GM19351 (cell line): Measurements from ENCODE around the gene DGCR2.
"Not testable (repeated sequence)": the region's sequence is repeated elsewhere in the genome, so short reads cannot be mapped to it uniquely, and the experiment has no call there.

Source experiments
- ATAC-seq: cut with Tn5 transposase; IDR thresholded peaks from one replicate; pipeline ENCODE4 v1.9.1; 2021; ENCODE audit warnings: mild to moderate bottlenecking, moderate library complexity; ENCODE audit not compliant: unreplicated experiment

DGCR2 gene

DNA sequence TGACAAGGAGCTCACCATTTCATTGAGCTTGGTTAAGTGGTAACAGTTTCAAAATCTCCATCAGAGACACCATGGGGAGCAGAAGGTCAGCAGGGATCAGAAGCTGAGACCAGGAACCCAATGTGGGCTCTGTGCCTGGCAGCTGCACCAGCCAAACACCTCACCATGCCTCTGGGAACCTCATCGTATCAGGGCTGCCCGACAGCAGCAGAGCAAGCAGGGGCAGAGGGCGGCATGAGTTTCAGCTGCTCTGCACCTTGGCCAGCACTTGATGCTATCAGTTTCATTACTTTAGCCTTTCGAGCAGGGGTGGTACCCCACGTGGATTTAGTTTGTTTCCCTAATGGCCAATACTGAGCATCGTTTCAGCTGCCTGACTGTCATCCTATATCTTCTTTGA, 77.8 kb downstream of the DGCR2 start:
- ATAC-seq = no peak

DNA sequence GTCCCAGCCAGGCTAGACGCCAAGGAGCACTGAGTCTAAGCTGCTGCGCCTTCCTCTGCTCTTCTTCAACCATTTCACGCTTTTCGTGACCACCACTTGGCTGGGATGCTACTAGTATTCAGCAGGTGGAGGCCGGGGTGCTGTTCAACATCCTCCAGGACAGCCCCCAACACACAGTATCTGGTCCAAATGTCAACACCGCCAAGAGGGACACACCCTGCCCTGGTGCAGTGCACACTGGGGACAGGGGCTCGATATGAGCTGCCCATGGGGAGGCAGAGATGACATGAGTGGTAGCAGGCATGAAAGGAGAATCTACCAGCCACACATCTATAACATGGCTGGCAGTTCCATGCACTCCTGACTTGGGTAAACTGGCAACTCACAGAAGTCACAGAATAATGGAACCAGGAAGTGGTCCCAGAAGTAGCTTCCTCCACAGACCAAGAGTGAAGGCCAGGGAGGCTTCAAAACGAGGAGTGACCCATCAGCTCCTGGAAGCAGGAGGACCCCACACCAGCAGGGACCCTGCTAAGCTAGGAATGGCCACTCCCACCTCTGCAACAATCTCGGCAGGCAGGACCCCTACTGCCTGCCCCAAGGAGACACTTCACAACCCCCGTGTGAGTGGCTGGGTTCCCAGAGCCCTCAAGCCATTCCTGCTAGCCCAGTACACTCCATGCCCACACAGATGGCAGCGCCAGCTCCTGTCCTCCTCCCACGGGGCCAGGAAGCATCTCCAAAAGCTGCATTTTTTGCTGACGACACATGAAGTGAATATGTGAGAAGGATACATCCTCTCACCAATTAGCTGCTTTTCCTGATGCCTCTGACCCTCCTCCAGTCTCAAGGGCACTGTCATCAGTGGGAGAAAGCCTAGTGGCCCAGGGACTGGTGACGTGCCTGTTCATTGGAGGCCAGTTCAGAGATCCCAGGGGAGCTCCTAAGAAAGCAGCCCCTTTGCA, 78.8 kb downstream of the DGCR2 start:
- ATAC-seq = no peak

DNA sequence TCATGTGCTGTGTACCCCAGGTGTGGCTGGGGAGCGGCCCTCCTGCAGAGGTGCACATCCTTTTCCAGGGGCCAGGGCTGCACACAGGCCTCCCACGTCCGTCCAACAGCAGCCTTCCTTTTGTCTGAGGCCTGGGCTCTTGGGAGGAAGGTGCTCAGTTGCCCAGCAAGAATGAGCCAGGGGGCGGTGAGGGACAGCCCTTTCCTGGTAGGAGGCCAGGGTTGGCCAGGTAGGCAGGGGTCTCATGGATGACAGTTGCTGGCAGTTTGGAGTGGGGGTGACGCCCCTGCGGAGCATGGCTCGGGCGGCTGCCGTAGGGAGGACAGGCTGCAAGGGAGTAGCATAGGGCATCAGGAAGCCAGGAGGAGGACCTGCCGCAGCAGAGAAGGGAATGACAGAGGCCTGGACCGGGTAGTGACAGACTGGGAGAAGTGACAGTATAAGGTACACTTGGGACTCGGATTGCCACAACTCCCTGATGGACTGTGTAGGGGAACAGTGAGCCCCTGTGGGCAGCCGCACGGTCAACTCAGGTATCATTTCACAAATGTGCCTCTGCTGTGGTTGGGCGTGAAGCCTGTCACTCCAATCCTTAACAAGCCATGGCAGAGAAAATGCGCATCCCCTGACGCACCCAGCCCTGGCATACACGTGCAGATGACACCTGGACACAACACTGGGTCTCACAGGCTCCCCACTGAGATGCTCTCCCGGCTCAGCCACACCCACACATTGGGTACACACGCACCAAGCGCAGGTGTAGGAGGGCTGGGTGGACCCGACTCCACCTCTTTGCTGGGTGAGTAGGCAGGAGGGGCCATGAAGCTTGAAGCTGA, 79.7 kb downstream of the DGCR2 start:
- no peak for ATAC-seq

GRCh38 chr22:19041704-19042074, 80.5 kb downstream of the DGCR2 start:
- ATAC-seq = no peak

DNA sequence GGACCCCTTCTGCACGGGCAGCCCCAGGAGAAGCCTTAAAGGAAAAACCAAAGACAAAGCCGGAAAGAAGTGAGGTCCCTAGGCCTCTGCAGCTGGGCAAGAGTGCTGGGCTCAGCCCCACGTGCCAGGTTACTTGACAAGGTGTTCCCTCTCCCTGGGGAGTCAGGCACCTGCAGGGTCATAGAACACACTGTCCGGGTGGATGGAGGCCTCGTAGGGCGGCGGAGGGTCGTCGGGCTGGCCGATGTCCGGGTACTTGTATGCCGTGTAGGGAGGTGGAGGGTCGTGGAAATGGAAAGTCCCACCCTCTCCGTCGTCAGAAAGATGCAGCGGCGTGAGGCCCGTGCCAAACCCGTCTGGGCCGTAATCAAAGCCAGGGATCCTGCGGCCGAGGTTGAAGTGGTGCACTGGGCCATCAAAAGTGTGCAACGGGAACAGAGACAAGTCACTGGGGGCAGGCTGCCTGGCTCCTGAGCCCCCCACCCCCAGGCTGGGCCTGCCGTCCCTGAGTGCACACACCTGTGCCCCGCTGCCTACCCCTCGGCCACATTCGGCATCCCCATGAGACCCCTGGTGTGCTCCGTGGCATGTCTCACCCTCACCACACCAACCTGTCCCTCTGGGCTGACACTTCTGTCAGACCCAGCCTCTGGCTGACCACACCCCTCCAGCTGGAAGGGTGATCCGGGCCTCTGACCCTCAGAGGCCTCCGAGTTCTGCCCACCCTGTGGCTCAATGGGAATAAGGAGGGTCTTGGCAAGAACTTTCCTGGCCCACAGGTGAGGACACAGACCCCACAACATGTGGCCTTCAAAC, 81.1 kb downstream of the DGCR2 start:
- ATAC-seq = no peak

- ATAC-seq = no peak
Measured at GRCh38 chr22:19040391-19040861, 81.8 kb downstream of the DGCR2 start.

DNA sequence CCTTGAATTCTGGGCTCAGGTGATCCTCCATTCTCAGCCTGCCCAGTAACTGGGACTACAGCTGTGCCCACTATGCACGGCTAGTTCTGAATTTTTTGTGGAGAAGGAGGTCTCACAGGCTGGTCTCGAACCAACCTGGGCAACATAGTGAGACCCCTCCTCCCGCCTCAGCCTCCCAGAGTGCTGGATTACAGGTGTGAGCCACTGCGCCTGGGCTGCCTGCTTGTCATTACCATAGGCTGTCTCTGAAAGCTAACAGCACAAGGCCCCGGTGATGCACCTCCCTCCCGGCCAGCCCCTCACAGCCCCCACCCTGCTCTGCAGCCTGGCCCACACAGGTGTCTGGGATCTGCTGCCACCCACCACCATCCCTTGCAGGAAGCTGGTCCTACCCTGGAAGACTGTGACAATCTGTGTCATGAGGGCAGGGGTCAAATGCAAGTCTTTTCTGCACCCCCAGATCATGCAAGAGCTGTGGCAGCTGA, 82.4 kb downstream of the DGCR2 start:
- ATAC-seq = no peak

- ATAC-seq = no peak
Measured at GRCh38 chr22:19039448-19039780, 82.8 kb downstream of the DGCR2 start.

- no peak for ATAC-seq
Measured at GRCh38 chr22:19038728-19039447, 83.3 kb downstream of the DGCR2 start.

DNA sequence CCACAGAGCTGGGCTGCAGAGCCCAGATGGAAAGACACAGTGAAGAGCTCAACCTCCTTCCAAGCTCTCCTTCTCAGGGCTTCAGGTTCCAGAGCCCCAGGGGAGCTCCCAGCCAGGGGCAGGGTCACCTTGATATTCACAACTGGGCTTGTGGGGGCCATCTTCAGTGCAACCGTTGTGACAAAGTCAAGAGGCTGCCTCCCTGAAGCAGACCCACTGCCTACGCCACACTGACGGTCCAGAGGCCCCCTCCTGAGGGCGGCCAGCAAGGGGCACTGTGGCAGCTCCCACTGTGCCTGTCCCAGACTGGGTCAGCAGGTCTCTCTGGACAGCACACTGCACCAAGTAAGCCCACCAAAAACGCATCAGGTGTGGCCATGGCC, 84.1 kb downstream of the DGCR2 start:
- ATAC-seq = no peak

GRCh38 chr22:19037282-19038163, 84.7 kb downstream of the DGCR2 start:
- no peak for ATAC-seq

- no peak for ATAC-seq
Measured at GRCh38 chr22:19036523-19037273, 85.5 kb downstream of the DGCR2 start.

DNA sequence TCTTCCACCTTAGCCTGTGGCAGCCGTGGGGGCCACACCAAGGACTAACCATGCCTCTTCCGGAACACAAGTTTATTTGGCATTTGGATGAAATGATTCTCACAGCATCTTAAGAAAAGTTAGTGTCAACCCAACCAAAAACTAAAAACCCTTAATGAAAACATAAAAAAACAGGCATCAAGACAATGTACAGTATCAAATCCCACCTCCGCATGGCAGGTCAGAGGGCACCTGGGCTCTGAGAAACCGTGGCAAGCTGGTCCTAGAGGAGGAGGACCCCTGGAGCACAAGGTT, 86.0 kb downstream of the DGCR2 start:
- ATAC-seq = no peak

GRCh38 chr22:19035474-19036228, 86.6 kb downstream of the DGCR2 start:
- no peak for ATAC-seq

DNA sequence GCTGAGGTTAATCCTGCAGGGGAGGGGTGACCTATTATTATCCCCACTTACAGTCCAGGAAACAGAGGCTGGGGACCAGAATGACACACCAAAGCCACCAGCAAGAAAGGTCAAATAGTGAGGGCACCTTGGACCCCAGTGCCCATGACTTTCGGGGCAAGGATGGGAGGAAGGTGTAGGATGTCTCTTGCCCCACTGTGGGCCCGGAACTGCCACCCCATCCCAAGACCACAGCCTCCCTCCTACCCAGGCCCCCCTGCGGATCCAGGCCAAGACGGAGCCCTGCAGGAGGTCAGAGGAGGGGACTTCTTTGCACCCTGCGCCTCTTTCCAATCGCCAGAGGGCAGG, 87.1 kb downstream of the DGCR2 start:
- not testable (repeated sequence) for ATAC-seq

DNA sequence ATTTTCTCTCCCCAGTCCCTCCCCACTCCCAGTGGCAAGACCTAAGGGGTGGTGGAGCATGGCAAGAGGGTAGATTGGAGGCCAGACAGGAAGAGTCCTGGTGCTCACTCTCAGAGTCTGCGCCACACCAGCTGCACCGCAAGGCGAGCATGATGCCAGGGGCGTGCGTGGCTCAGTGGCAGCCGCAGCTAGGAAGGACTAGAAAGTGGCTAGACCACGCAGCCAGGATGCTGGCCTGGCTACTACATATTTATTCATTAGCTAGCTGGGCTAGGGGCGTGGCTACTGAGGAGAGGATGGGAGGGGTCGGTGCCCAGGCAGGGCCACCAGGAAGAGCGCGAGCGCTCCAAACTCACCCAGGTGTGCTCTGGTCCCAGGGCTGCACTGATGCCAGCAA, 87.5 kb downstream of the DGCR2 start:
- not testable (repeated sequence) for ATAC-seq

DNA sequence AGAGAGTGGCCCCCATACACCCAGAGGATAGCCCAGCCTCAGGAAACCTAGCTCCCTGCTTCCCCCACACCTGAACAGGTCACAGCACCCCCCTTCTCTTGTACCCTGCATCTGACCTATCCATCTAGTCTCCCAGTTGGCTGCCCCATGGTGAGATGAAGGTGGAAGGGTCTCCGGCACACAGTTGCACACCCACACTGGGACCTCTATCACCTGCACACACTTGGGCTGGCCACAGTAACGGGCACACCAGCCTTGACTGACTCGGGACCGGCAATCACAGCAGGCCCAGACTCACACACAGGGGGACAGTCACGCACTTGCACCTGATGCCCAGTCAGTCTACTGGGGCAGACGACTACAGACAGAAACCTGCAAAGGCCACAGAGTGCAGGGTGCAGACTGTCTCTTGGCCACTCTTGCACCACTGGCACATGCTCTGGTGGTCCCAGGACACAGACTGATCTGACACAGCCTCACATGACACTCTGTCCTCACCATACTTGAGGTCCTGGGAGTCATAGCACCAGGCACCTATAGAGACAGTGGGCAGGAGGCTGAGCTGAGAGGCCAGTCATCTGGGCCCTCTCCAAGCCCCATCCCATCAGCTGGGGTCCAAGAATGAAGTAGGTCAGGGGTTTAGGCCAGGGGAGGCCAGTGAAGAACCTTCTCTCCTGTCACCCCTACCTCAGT, 88.0 kb downstream of the DGCR2 start:
- ATAC-seq = not testable (repeated sequence)

DNA sequence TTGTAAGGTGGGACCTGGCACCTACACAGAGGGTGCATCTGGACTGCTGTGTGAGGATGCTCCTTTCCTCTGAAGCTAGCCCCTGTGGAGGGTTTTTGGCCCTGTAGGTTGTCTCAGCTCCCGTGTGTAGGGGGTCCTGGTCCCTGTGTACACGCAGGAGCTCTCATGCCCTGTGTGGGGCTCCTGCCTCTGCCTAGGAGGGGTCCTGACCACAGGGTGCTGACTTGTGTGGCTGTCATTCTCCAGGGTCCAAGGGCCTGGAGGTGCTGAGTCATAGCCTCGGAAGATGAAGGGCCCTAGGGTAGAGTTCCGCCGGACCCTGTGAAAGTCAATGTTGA, 88.7 kb downstream of the DGCR2 start:
- ATAC-seq = not testable (repeated sequence)
